ENCODE data around the gene LRMDA. TPM values are rescaled to one million over a fixed set of nuclear protein-coding genes. Genes with fewer than 3 reads are reported as not detected.

Gene LRMDA
- total and polyA plus RNA-seq, 2 of the 13 experiments (the other 11 are each of a cell fraction or from before 2014, with no cell fraction given) = 13.4 to 22.0 TPM

- TF ChIP-seq ZNF407 (CRISPR knock-in tag; IDR thresholded peaks at IDR 0.05; ENCODE audit: not compliant biosample characterization) (no peak), BCL6 (CRISPR knock-in tag; IDR thresholded peaks at IDR 0.05) (peak; percentile 92), MXD3 (CRISPR knock-in tag; IDR thresholded peaks at IDR 0.05) (no peak), ZNF747 (CRISPR knock-in tag; IDR thresholded peaks at IDR 0.05; ENCODE audit: borderline replicate concordance) (no peak), TEAD3 (CRISPR knock-in tag; optimal IDR thresholded peaks at IDR 0.05; ENCODE audit: borderline replicate concordance) (peak; percentile 45), CBX5 (CRISPR knock-in tag; IDR thresholded peaks at IDR 0.05; ENCODE audit: borderline replicate concordance) (no peak), ATF2 (CRISPR knock-in tag; IDR thresholded peaks at IDR 0.05) (no peak), EEA1 (CRISPR knock-in tag; IDR thresholded peaks at IDR 0.05; ENCODE audit: borderline replicate concordance) (no peak), POLR2AphosphoS2 (IDR thresholded peaks at IDR 0.05; ENCODE audit: low read depth, low read length) (no peak), ELK4 (CRISPR knock-in tag; IDR thresholded peaks at IDR 0.05; ENCODE audit: borderline replicate concordance) (no peak), IKZF1 (IDR thresholded peaks at IDR 0.05) (no peak), ZNF552 (CRISPR knock-in tag; IDR thresholded peaks at IDR 0.05; ENCODE audit: borderline replicate concordance) (no peak), NCOA2 (CRISPR knock-in tag; IDR thresholded peaks at IDR 0.05) (peak; percentile 74), ZSCAN22 (CRISPR knock-in tag; IDR thresholded peaks at IDR 0.05) (no peak), SP2 (CRISPR knock-in tag; IDR thresholded peaks at IDR 0.05) (no peak), SOX5 (CRISPR knock-in tag; IDR thresholded peaks at IDR 0.05; ENCODE audit: borderline replicate concordance) (0 out of 2 replicates have a peak, but pooled peaks have one; percentile 36), ATF7 (IDR thresholded peaks at IDR 0.05) (no peak), ATF7 (CRISPR knock-in tag; IDR thresholded peaks at IDR 0.05) (no peak), PPARG (CRISPR knock-in tag; conservative IDR thresholded peaks at IDR 0.05) (no peak), ZSCAN5A (CRISPR knock-in tag; IDR thresholded peaks at IDR 0.05; ENCODE audit: borderline replicate concordance) (no peak)
Observed at GRCh38 chr10:76461024-76461423, 1029.6 kb downstream of the LRMDA start (continued).

Measured in HepG2 (cell line).